ENCODE measurements around the gene ENO3.

The ENO3 gene

DNA sequence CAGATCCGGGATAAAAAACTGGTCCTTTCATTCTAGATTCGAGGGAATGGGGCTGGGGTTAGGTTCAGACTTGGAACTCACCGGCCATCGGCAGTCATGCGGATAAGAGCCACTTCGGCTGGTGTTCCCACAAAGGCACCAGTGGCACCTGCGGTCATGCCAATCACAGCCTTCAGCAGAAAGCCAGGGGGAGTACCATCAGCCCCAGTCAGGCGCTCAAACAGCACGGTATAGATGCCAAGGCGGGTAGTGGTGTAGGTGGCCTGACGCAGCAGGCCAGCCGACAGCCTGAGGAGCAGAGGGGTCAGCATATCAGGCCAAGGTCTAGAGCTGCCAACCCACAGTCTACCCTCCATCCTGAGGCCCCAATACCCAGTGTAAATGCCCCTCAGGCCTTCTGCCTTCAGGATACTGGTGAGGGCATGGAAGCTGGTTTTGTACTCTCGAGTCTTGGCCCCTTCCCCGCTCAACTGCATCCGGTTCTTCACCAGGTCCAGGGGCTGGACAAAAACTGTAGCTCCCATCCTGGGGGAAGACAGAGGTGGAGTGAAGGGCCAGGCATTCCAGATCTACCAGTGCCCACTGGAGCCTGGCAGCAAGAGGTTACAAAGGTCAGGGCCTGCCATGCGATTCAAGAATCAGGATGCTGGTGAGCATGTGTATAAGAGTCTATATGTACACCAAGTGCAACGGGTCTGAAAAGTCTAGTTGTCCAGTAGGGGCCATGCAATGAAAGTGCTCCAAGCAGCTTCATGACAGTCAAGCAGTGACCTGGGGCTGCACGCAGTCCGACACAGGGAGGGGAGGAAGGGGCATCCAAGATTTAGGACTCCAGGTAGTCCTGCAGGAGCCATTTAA lies 12.0 kb upstream of the ENO3 start:
- peak overlapping the region; percentile 90 for H3K4me3 ChIP-seq (ENCODE audit: low read depth, low read length)
- TF ChIP-seq, protein P1, sequence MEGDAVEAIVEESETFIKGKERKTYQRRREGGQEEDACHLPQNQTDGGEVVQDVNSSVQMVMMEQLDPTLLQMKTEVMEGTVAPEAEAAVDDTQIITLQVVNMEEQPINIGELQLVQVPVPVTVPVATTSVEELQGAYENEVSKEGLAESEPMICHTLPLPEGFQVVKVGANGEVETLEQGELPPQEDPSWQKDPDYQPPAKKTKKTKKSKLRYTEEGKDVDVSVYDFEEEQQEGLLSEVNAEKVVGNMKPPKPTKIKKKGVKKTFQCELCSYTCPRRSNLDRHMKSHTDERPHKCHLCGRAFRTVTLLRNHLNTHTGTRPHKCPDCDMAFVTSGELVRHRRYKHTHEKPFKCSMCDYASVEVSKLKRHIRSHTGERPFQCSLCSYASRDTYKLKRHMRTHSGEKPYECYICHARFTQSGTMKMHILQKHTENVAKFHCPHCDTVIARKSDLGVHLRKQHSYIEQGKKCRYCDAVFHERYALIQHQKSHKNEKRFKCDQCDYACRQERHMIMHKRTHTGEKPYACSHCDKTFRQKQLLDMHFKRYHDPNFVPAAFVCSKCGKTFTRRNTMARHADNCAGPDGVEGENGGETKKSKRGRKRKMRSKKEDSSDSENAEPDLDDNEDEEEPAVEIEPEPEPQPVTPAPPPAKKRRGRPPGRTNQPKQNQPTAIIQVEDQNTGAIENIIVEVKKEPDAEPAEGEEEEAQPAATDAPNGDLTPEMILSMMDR (IDR thresholded peaks at IDR 0.05; ENCODE audit: low read depth, low read length, missing control alignments) = no peak
- DNase-seq (ENCODE audit: low read depth) = no peak

DNA sequence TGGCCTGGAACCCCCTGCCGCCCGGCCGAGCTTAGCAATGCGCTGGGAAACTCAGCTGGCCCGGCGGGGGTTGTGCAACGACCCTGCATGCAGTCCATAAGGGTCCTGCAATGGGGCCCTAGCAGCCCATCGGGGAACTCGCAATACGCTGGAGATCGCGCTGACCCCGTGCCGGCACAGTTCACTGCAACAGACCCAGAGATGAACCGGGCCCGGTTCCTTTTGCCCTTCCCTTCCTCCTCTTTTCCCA lies 11.4 kb upstream of the ENO3 start:
- TF ChIP-seq, protein P1 (IDR thresholded peaks at IDR 0.05; ENCODE audit: low read depth, low read length, missing control alignments) = no peak
- H3K4me3 ChIP-seq (ENCODE audit: low read depth, low read length) = peak overlapping the region; percentile 90
- no peak for DNase-seq (ENCODE audit: low read depth)

DNA sequence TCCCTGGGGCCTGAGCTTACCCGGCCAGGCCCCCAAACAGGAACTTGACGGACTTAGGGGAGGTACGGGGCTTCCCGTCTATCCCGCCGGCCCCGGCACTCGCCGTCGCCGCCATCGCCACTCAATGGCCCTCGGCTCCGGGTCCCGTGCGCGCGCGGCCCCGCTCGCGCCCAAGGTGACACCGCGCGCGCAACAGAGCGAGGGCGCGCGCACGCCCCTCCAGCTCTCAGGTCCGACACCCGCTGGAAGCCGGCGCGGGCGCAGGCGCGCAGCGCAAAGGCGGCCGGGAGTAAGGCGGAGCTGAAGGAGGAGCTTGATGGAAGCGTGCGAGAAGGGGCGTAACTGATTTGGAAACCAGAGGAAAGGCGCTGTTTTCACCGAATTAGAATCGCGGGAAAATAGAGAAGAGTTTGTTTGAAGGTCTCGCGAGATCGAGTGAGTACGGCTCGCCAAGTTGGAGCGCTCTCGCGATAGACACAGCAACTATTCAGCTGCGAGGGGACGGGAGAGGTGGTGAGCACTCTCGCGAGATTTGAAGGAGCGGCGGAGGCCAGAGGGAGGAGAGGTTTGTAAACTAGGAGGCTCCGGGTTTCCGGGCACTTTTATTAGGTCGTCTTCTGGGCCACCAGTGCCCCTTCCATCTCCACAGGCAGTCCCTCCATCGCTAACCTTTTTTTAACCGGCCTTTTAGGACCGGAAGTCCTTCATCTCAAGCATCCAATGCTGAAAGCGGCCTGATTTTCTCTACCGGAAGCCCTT lies 10.9 kb upstream of the ENO3 start, which contains the start of the genes RNF167 and SLC25A11:
TSS of gene RNF167 (plus strand) at position 473 of the 759 bp plus-strand sequence. CDS start 642 bp downstream, outside the sequence.
TSS of gene SLC25A11 (minus strand) at position 251 of the 759 bp plus-strand sequence. CDS start at position 115, 136 bp downstream.
- TF ChIP-seq, protein P1 (IDR thresholded peaks at IDR 0.05; ENCODE audit: low read depth, low read length, missing control alignments) = no peak
- peak within 1 kb of the TSS; percentile 90 for H3K4me3 ChIP-seq (ENCODE audit: low read depth, low read length)
- peak; percentile 100 for DNase-seq (ENCODE audit: low read depth)

DNA sequence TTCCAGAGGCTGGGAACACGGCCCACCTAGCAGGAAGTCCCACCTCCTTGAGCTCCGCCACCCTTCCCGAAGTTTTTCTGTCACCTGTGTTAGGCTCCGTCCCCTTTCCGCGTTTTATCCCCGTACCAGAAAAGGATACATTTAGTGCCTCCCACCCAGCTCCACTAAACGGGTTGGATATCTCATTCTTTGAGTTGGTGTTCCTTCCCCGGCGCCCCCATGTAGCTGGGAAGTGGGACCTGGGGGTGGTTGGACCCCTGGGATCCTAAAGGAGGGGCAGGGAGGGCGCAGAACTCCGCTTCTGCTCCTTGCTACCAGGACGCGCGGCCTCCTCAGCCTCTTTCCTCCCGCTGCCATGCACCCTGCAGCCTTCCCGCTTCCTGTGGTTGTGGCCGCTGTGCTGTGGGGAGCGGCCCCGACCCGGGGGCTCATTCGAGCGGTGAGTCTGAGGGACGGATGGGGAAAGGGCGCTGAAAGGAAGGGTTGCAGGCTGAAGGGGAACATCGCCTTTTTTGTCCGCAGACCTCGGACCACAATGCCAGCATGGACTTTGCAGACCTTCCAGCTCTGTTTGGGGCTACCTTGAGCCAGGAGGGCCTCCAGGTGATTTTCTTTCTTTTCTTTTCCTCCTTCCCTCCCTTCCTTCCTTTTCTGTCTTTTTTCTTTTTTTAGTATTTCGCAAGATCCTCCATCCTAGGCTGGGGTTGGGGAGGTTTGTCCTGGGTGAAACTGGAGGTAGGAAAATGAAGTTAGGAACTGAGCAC lies 10.2 kb upstream of the ENO3 start:
- TF ChIP-seq, protein P1 (IDR thresholded peaks at IDR 0.05; ENCODE audit: low read depth, low read length, missing control alignments) = no peak
- DNase-seq (ENCODE audit: low read depth) = no peak
- H3K4me3 ChIP-seq (ENCODE audit: low read depth, low read length) = peak overlapping the region; percentile 90

DNA sequence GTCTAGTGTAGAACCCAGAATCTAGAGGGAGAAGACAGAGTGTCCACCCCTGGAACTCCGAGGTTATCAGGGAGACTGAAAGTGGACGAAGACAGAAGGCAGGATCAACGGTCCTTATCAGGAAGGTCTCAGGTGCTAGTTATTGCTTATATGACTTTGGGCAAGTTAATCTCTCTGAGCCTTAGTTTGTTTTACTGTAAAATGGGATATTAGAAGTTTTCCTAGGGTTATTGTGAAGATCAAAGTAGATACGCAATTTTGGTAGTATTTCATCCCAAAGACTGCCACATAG lies 9.7 kb upstream of the ENO3 start:
- TF ChIP-seq, protein P1 (IDR thresholded peaks at IDR 0.05; ENCODE audit: low read depth, low read length, missing control alignments) = no peak
- H3K4me3 ChIP-seq (ENCODE audit: low read depth, low read length) = peak overlapping the region; percentile 90
- DNase-seq (ENCODE audit: low read depth) = no peak

DNA sequence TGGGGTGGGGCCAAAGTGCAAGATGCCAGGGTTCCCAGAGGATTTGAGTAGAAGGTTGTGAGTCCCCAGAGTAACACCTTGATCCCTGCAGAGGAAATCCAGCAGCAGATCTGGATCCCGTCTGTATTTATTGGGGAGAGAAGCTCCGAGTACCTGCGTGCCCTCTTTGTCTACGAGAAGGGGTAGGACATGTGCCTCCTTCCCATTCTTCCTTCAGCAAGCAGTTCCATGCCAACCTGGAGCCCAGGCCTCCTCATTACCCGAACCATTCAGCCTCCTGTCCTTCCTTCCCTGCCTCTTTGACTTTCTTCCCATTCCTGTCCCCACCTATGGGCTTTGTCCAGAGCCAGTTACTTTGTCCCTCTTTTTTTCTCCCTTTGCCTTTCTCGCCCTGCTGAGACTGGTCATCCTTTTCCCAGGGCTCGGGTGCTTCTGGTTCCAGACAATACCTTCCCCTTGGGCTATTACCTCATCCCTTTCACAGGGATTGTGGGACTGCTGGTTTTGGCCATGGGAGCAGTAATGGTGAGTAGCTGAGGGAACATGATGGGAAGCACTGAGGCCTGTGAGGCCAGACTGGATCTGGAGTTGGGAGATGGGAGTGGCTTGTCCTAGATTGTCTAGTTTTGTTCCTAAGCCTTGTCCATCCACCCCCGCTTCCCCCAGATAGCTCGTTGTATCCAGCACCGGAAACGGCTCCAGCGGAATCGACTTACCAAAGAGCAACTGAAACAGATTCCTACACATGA lies 8.0 kb upstream of the ENO3 start:
- H3K4me3 ChIP-seq (ENCODE audit: low read depth, low read length) = no peak overlapping the region; the same call in 1 of the 2 replicates
- TF ChIP-seq, protein P1 (IDR thresholded peaks at IDR 0.05; ENCODE audit: low read depth, low read length, missing control alignments) = no peak
- no peak for DNase-seq (ENCODE audit: low read depth)

All from GM12864 (cell line).